Subcutaneous abdominal adipose tissue (tissue), 5 donors: ENCODE data around the gene MAGEB3.
"Not testable (repeated sequence)": the region's sequence is repeated elsewhere in the genome, so short reads cannot be mapped to it uniquely, and the experiment has no call there.

ENCODE experiments used
- H3K27ac ChIP-seq: one replicate; pipeline ENCODE4 v1.7.0; 2013; ENCODE audit warnings: low read depth, mild to moderate bottlenecking, inconsistent platforms, low read length, moderate library complexity
- H3K27me3 ChIP-seq, 5 donors: one replicate each; pipeline ENCODE4 v1.7.0; 2013; ENCODE audit warnings: low read length in 5 of 5, inconsistent platforms in 1 of 5; ENCODE audit not compliant: control insufficient read depth in 5 of 5, insufficient read depth in 4 of 5
- H3K36me3 ChIP-seq, 5 donors: one replicate each; pipeline ENCODE4 v1.7.0; 2013; ENCODE audit warnings: low read length in 5 of 5; ENCODE audit not compliant: control insufficient read depth in 5 of 5, insufficient read depth in 5 of 5
- H3K4me1 ChIP-seq, 5 donors: one replicate each; pipeline ENCODE4 v1.7.0; 2013; ENCODE audit warnings: low read length in 5 of 5, mild to moderate bottlenecking in 3 of 5, moderate library complexity in 1 of 5; ENCODE audit not compliant: control insufficient read depth in 5 of 5, insufficient read depth in 5 of 5
- H3K4me3 ChIP-seq, 5 donors: one replicate each; pipeline ENCODE4 v1.7.0; 2013; ENCODE audit warnings: low read length in 5 of 5, low read depth in 1 of 5
- H3K9ac ChIP-seq, 5 donors: one replicate each; pipeline ENCODE4 v1.7.0; 2013; ENCODE audit warnings: low read length in 5 of 5, mild to moderate bottlenecking in 4 of 5, moderate library complexity in 3 of 5
- H3K9me3 ChIP-seq, 5 donors: one replicate each; pipeline ENCODE4 v1.7.0; 2013; ENCODE audit warnings: low read length in 5 of 5; ENCODE audit not compliant: control insufficient read depth in 5 of 5
- donor health status: healthy.
- donor health status: healthy.
- donor health status: healthy.
- donor health status: healthy.
- donor health status: healthy.

The MAGEB3 gene, protein sequence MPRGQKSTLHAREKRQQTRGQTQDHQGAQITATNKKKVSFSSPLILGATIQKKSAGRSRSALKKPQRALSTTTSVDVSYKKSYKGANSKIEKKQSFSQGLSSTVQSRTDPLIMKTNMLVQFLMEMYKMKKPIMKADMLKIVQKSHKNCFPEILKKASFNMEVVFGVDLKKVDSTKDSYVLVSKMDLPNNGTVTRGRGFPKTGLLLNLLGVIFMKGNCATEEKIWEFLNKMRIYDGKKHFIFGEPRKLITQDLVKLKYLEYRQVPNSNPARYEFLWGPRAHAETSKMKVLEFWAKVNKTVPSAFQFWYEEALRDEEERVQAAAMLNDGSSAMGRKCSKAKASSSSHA

GRCh38 chrX:30230395-30230794 lies at the start of gene MAGEB3:
Gene MAGEB3 (plus strand): TSS chrX:30230657. CDS start chrX:30235925, 5,268 bp downstream.
- H3K27me3 ChIP-seq: peaks cover 2 to 11% (median 7%) of the 10 kb centered on the region in 5 donors
- H3K27ac ChIP-seq: no peak within 1 kb of the TSS
- no peak within 1 kb of the TSS for H3K4me3 ChIP-seq
- no peak within 1 kb of the TSS for H3K9ac ChIP-seq
- H3K36me3 ChIP-seq: no peaks in the 10 kb centered on the region
- no peaks in the 10 kb centered on the region for H3K4me1 ChIP-seq
- no peaks in the 10 kb centered on the region for H3K9me3 ChIP-seq

DNA sequence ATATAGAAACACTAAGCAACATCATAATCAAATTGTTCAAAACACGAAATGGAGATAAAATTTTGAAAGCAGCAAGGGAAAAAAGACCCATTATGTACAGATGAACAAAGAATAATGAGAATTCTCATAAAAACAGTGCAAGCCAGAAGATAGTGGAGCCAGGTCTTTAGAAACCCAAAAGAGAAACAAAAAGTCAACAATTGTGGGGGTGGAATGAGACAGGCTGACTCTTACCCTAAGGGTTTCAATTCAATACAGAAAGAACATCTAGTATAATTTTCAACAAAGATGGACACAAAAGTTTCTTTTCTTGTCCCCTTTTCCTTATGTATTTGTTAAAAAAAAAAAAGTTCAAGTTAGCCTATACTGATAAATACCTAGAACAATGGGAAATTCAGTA lies 49.1 kb upstream of the MAGEB3 start:
- no peak overlapping the region for H3K4me3 ChIP-seq
- H3K9me3 ChIP-seq: peaks cover 0 to 3% (median 0%) of the 10 kb centered on the region in 5 donors
- H3K36me3 ChIP-seq: no peaks in the 10 kb centered on the region
- no peak overlapping the region for H3K9ac ChIP-seq
- peaks cover 3 to 15% (median 9%) of the 10 kb centered on the region in 5 donors for H3K27me3 ChIP-seq
- H3K4me1 ChIP-seq: no peaks in the 10 kb centered on the region
- H3K27ac ChIP-seq: no peak overlapping the region

- H3K4me1 ChIP-seq: no peaks in the 10 kb centered on the region
- peaks cover 0 to 3% (median 0%) of the 10 kb centered on the region in 5 donors for H3K9me3 ChIP-seq
- peaks cover 3 to 15% (median 9%) of the 10 kb centered on the region in 5 donors for H3K27me3 ChIP-seq
- no peak overlapping the region for H3K4me3 ChIP-seq
- H3K27ac ChIP-seq: no peak overlapping the region
- no peak overlapping the region for H3K9ac ChIP-seq
- H3K36me3 ChIP-seq: no peaks in the 10 kb centered on the region
Measured at GRCh38 chrX:30183554-30183953, 46.9 kb upstream of the MAGEB3 start.

DNA sequence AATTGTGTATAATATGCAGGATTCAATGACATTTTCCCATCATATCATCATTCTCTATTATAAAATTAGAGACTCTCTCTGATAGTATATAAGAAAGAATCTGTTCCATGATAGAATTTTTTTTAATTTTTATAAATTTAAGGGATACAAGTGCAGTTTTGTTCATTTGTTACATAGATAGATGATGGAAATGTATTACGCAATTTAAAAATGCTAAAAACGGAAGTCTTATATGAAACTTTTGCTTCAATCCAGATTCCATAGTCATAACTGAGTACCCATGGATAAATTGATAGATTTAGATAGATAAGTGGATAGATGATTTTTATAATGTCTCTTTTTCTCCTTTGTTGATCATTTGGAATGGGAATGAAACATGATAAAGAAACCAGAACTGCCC lies 40.0 kb upstream of the MAGEB3 start:
- no peaks in the 10 kb centered on the region for H3K9me3 ChIP-seq
- H3K27me3 ChIP-seq: peaks cover 3 to 16% (median 7%) of the 10 kb centered on the region in 5 donors
- no peaks in the 10 kb centered on the region for H3K4me1 ChIP-seq
- H3K36me3 ChIP-seq: no peaks in the 10 kb centered on the region
- no peak overlapping the region for H3K27ac ChIP-seq
- H3K9ac ChIP-seq: no peak overlapping the region
- no peak overlapping the region for H3K4me3 ChIP-seq

DNA sequence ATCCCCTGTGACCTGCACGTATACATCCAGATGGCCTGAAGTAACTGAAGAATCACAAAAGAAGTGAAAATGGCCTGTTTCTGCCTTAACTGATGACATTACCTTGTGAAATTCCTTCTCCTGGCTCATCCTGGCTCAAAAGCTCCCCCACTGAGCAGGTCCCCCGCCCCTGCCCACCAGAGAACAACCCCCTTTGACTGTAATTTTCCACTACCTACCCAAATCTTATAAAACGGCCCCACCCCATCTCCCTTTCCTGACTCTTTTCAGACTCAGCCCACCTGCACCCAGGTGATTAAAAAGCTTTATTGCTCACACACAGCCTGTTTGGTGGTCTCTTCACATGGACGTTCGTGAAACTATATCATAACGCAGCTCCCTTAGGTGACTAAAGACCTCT lies 36.5 kb upstream of the MAGEB3 start:
- H3K4me1 ChIP-seq, H3K9ac ChIP-seq, H3K27ac ChIP-seq, H3K9me3 ChIP-seq, H3K4me3 ChIP-seq, H3K36me3 ChIP-seq: not testable (repeated sequence)
- peaks cover 0 to 10% (median 3%) of the 10 kb centered on the region in 5 donors for H3K27me3 ChIP-seq

DNA sequence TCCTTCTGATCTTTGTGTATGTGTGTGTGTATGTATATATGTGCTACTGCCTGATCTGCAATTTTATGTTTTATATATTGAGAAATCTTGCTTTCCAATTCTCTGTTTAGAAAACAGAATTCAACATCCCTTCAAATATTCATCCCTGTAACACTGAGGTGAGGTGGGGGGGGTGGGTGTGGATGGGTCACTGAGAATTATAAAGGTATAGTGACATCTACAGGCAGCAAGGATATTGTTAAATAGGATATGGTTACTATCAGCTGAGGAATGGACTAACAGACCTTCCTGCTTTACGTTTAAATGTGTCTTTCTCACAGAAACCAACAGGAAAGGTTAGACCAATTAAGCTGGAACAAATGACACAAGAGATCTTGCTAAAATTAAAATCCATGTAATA lies 34.1 kb upstream of the MAGEB3 start:
- no peaks in the 10 kb centered on the region for H3K36me3 ChIP-seq
- no peak overlapping the region for H3K27ac ChIP-seq
- H3K4me1 ChIP-seq: no peaks in the 10 kb centered on the region
- H3K9me3 ChIP-seq: no peaks in the 10 kb centered on the region
- no peak overlapping the region for H3K9ac ChIP-seq
- peaks cover 0 to 5% (median 3%) of the 10 kb centered on the region in 5 donors for H3K27me3 ChIP-seq
- no peak overlapping the region for H3K4me3 ChIP-seq

- Histone ChIP-seq H3K27ac (no peak overlapping the region), H3K9ac (no peak overlapping the region), H3K4me1 (no peaks in the 10 kb centered on the region), H3K4me3 (no peak overlapping the region), H3K36me3 (no peaks in the 10 kb centered on the region), H3K9me3 (no peaks in the 10 kb centered on the region), H3K27me3 (peaks cover 5 to 22% (median 8%) of the 10 kb centered on the region in 5 donors)
Measured at GRCh38 chrX:30212172-30212571, 18.3 kb upstream of the MAGEB3 start.

DNA sequence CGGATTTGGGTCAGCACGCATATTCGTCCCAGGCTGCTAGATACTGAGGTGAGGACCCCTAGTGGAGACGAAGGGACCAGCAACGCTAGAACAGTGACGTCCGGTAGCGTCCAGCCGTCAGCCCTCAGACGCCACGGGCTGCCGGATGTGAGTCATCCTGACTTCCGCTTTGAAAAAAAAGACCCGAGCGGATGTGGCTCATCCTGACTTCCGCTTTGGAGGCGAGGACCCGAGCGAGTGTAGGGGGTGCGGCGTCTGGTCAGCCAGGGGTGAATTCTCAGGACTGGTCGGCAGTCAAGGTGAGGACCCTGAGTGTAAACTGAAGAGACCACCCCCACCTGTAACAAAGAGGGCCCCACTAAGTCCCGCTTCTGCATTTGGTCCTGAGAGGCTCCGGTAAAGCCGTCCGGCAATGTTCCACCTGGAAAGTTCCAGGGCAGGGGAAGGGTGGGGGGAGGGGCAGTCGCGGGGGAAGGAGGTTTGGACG lies 15.1 kb upstream of the MAGEB3 start, which contains the start of gene MAGEB2:
Gene MAGEB2, plus strand, starts transcription at position 207 of the 487 bp plus-strand sequence. CDS start 3,018 bp downstream, outside the sequence.
- H3K4me1 ChIP-seq: no peaks in the 10 kb centered on the region
- H3K36me3 ChIP-seq: no peaks in the 10 kb centered on the region
- peaks cover 3 to 17% (median 5%) of the 10 kb centered on the region in 5 donors for H3K27me3 ChIP-seq
- no peaks in the 10 kb centered on the region for H3K9me3 ChIP-seq
- H3K4me3 ChIP-seq: no peak within 1 kb of the TSS
- no peak within 1 kb of the TSS for H3K27ac ChIP-seq
- H3K9ac ChIP-seq: no peak within 1 kb of the TSS

DNA sequence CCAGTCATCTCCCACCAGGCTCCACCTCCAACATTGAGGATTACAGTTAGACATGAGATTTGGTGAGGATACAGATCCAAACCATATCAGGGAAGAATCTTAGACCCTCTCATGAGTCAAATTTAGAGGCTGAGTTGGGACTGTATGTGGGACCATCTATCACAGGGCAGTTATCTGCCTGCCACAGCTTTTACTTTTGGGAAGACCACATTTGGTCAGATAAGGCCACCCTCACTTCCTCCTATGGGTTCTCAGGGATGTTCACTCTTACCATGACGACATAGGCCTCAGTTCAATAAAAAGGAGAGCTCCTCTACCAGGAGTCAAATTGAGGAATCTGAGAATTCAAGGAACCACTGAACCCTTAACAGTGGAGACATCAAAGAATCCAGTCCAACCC lies 13.0 kb upstream of the MAGEB3 start:
- Histone ChIP-seq H3K36me3 (no peaks in the 10 kb centered on the region), H3K4me1 (no peaks in the 10 kb centered on the region), H3K9me3 (no peaks in the 10 kb centered on the region), H3K9ac (no peak overlapping the region), H3K4me3 (no peak overlapping the region), H3K27ac (no peak overlapping the region), H3K27me3 (peaks cover 0 to 13% (median 7%) of the 10 kb centered on the region in 5 donors)

GRCh38 chrX:30219372-30219771 lies 11.1 kb upstream of the MAGEB3 start:
- no peak overlapping the region for H3K4me3 ChIP-seq
- H3K36me3 ChIP-seq: no peaks in the 10 kb centered on the region
- no peaks in the 10 kb centered on the region for H3K4me1 ChIP-seq
- H3K27me3 ChIP-seq: peaks cover 0 to 8% (median 3%) of the 10 kb centered on the region in 5 donors
- no peak overlapping the region for H3K9ac ChIP-seq
- H3K27ac ChIP-seq: no peak overlapping the region
- H3K9me3 ChIP-seq: no peaks in the 10 kb centered on the region
